ENCODE measurements around the gene PLEKHG3. TPM values are rescaled to one million over a fixed set of nuclear protein-coding genes. Genes with fewer than 3 reads are reported as not detected.

The PLEKHG3 gene
- total RNA-seq, 1 experiment from 2014 or later: 75.3 TPM

DNA sequence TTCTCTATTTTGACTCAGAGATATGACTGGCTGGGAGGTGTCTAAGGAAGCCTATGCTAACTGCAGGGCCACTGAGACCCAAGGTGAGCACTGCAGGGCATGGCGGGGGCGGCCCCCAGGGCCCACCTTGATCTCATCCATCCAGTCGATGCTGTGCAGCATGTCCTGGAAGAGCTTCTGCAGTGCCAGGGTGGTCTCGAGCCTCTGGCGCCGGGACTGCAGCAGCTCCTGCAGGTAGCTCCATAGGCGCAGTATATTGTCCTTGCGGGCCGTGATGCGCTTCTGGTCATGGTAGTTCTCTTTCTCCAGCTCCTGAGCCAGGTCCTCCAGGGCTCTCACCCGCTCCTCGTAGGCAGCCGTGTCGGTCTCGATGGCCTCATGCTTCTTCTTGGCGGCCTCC, 91.0 kb downstream of the PLEKHG3 start:
- DNase-seq (ENCODE audit: low spot score) (no peak), ATAC-seq (no peak)
- ChIA-PET CTCF (interaction anchor here (1.3 to 2.3 kb wide), 4 partner anchors 28 to 97 kb away, joined by 3 to 15 read pairs (median 8); no protein-coding TSS in a partner anchor), POLR2A (no interaction called here)
- no peak overlapping the region for H3K4me3 Mint-ChIP-seq
- no peak overlapping the region for H3K27ac Mint-ChIP-seq
- H3K9me3 Mint-ChIP-seq: no peaks in the 10 kb centered on the region
- no peaks in the 10 kb centered on the region; the same call in 1 of the 2 replicates for H3K27me3 Mint-ChIP-seq (ENCODE audit: low read depth)
- TF ChIP-seq, protein P1, sequence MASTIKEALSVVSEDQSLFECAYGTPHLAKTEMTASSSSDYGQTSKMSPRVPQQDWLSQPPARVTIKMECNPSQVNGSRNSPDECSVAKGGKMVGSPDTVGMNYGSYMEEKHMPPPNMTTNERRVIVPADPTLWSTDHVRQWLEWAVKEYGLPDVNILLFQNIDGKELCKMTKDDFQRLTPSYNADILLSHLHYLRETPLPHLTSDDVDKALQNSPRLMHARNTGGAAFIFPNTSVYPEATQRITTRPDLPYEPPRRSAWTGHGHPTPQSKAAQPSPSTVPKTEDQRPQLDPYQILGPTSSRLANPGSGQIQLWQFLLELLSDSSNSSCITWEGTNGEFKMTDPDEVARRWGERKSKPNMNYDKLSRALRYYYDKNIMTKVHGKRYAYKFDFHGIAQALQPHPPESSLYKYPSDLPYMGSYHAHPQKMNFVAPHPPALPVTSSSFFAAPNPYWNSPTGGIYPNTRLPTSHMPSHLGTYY (CRISPR knock-in tag; IDR thresholded peaks at IDR 0.05): no peak
- no peak for TF ChIP-seq OVOL2 (CRISPR knock-in tag; IDR thresholded peaks at IDR 0.05; ENCODE audit: borderline replicate concordance)
- TF ChIP-seq ZNF396 (CRISPR knock-in tag; IDR thresholded peaks at IDR 0.05; ENCODE audit: borderline replicate concordance): no peak
- TF ChIP-seq MYBL2 (CRISPR knock-in tag; IDR thresholded peaks at IDR 0.05): no peak
- TF ChIP-seq, protein P2, sequence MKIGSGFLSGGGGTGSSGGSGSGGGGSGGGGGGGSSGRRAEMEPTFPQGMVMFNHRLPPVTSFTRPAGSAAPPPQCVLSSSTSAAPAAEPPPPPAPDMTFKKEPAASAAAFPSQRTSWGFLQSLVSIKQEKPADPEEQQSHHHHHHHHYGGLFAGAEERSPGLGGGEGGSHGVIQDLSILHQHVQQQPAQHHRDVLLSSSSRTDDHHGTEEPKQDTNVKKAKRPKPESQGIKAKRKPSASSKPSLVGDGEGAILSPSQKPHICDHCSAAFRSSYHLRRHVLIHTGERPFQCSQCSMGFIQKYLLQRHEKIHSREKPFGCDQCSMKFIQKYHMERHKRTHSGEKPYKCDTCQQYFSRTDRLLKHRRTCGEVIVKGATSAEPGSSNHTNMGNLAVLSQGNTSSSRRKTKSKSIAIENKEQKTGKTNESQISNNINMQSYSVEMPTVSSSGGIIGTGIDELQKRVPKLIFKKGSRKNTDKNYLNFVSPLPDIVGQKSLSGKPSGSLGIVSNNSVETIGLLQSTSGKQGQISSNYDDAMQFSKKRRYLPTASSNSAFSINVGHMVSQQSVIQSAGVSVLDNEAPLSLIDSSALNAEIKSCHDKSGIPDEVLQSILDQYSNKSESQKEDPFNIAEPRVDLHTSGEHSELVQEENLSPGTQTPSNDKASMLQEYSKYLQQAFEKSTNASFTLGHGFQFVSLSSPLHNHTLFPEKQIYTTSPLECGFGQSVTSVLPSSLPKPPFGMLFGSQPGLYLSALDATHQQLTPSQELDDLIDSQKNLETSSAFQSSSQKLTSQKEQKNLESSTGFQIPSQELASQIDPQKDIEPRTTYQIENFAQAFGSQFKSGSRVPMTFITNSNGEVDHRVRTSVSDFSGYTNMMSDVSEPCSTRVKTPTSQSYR (CRISPR knock-in tag; IDR thresholded peaks at IDR 0.05): no peak
- TF ChIP-seq USF1 (CRISPR knock-in tag; IDR thresholded peaks at IDR 0.05): no peak
- TF ChIP-seq NFE2L1 (CRISPR knock-in tag; IDR thresholded peaks at IDR 0.05): no peak
- no peak for TF ChIP-seq RORB (CRISPR knock-in tag; IDR thresholded peaks at IDR 0.05)
- TF ChIP-seq, protein P3, sequence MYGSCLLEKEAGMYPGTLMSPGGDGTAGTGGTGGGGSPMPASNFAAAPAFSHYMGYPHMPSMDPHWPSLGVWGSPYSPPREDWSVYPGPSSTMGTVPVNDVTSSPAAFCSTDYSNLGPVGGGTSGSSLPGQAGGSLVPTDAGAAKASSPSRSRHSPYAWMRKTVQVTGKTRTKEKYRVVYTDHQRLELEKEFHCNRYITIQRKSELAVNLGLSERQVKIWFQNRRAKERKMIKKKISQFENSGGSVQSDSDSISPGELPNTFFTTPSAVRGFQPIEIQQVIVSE (CRISPR knock-in tag; IDR thresholded peaks at IDR 0.05; ENCODE audit: borderline replicate concordance): no peak
- no peak for TF ChIP-seq JAZF1 (CRISPR knock-in tag; IDR thresholded peaks at IDR 0.05)
- peaks cover 9% of the 10 kb centered on the region for H3K4me1 Mint-ChIP-seq
- no peaks in the 10 kb centered on the region for H3K36me3 Mint-ChIP-seq

GRCh38 chr14:64795921-64796320, 91.7 kb downstream of the PLEKHG3 start:
- Mint-ChIP-seq H3K9me3 (no peaks in the 10 kb centered on the region), H3K36me3 (no peaks in the 10 kb centered on the region), H3K4me3 (no peak overlapping the region), H3K27me3 (ENCODE audit: low read depth) (no peaks in the 10 kb centered on the region; the same call in 1 of the 2 replicates), H3K4me1 (peaks cover 6% of the 10 kb centered on the region; the same call in 1 of the 2 replicates), H3K27ac (no peak overlapping the region)
- ATAC-seq (no peak), DNase-seq (ENCODE audit: low spot score) (no peak)
- TF ChIP-seq ZNF423 (CRISPR knock-in tag; IDR thresholded peaks at IDR 0.05) (no peak), MXD4 (CRISPR knock-in tag; IDR thresholded peaks at IDR 0.05; ENCODE audit: borderline replicate concordance) (no peak), MYBL2 (CRISPR knock-in tag; IDR thresholded peaks at IDR 0.05) (no peak), GRHL2 (CRISPR knock-in tag; IDR thresholded peaks at IDR 0.05; ENCODE audit: insufficient replicate concordance, severe bottlenecking) (no peak), STAT6 (CRISPR knock-in tag; conservative IDR thresholded peaks at IDR 0.05; ENCODE audit: low read depth) (no peak), ATF1 (CRISPR knock-in tag; IDR thresholded peaks at IDR 0.05) (no peak), IRF2 (CRISPR knock-in tag; IDR thresholded peaks at IDR 0.05; ENCODE audit: borderline replicate concordance, low read depth) (no peak), SMAD4 (CRISPR knock-in tag; IDR thresholded peaks at IDR 0.05) (no peak), TEAD1 (CRISPR knock-in tag; IDR thresholded peaks at IDR 0.05) (no peak), ZNF416 (CRISPR knock-in tag; IDR thresholded peaks at IDR 0.05) (no peak)
- TF ChIP-seq, protein P4, sequence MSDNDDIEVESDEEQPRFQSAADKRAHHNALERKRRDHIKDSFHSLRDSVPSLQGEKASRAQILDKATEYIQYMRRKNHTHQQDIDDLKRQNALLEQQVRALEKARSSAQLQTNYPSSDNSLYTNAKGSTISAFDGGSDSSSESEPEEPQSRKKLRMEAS (CRISPR knock-in tag; IDR thresholded peaks at IDR 0.05): no peak
- TF ChIP-seq, protein P5, sequence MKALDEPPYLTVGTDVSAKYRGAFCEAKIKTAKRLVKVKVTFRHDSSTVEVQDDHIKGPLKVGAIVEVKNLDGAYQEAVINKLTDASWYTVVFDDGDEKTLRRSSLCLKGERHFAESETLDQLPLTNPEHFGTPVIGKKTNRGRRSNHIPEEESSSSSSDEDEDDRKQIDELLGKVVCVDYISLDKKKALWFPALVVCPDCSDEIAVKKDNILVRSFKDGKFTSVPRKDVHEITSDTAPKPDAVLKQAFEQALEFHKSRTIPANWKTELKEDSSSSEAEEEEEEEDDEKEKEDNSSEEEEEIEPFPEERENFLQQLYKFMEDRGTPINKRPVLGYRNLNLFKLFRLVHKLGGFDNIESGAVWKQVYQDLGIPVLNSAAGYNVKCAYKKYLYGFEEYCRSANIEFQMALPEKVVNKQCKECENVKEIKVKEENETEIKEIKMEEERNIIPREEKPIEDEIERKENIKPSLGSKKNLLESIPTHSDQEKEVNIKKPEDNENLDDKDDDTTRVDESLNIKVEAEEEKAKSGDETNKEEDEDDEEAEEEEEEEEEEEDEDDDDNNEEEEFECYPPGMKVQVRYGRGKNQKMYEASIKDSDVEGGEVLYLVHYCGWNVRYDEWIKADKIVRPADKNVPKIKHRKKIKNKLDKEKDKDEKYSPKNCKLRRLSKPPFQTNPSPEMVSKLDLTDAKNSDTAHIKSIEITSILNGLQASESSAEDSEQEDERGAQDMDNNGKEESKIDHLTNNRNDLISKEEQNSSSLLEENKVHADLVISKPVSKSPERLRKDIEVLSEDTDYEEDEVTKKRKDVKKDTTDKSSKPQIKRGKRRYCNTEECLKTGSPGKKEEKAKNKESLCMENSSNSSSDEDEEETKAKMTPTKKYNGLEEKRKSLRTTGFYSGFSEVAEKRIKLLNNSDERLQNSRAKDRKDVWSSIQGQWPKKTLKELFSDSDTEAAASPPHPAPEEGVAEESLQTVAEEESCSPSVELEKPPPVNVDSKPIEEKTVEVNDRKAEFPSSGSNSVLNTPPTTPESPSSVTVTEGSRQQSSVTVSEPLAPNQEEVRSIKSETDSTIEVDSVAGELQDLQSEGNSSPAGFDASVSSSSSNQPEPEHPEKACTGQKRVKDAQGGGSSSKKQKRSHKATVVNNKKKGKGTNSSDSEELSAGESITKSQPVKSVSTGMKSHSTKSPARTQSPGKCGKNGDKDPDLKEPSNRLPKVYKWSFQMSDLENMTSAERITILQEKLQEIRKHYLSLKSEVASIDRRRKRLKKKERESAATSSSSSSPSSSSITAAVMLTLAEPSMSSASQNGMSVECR (CRISPR knock-in tag; IDR thresholded peaks at IDR 0.05; ENCODE audit: borderline replicate concordance): no peak
- CTCF ChIA-PET: interaction anchor here (0.9 to 2.3 kb wide), 9 partner anchors 10 to 115 kb away, joined by 3 to 15 read pairs (median 4); no protein-coding TSS in a partner anchor
- POLR2A ChIA-PET: no interaction called here

Measured in WTC11 (cell line).